ENCODE data around the gene ODAD4.

Gene ODAD4

DNA sequence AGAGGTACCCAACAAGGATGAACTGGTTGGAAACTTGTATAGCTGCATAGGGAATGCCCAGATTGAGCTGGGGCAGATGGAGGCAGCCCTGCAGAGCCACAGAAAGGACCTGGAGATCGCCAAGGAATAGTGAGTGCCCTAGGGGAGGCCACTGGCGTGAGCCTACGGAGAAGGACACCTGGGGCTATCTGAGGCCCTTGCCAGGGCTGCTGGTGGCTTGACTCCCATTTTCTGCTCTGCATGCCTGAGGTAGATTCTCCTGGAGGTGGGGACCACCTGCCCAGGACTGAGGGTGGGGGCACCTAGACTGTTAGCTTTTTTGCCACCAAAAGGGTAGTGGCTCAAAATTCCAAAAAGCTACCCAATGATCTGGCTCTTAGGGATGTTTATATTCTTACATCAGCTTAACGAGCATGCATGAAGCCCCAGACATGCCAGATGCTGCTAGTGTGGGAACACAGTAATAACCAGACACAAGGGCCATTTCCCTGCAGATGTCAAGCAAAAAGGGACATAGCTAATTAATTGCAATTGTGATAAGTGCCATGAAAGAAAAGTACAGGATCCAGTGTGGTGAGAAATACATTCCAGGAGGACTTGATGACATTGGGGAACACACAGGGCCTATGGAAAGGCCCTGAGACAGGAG lies 8.8 kb downstream of the ODAD4 start:
- Histone ChIP-seq H3K79me2 (ENCODE audit: insufficient read depth, low read length) (no peaks in the 10 kb centered on the region), H3K9me3 (ENCODE audit: insufficient read depth, low read length) (no peaks in the 10 kb centered on the region), H3F3A (ENCODE audit: insufficient read depth) (no peaks in the 10 kb centered on the region), H3K27me3 (ENCODE audit: low read length) (no peaks in the 10 kb centered on the region), H3K27ac (ENCODE audit: low read depth, low read length) (no peak overlapping the region), H3K9ac (ENCODE audit: low read length) (no peak overlapping the region), H4K20me1 (ENCODE audit: low read depth, low read length) (no peaks in the 10 kb centered on the region), H3K4me2 (ENCODE audit: low read depth, low read length, poor library complexity, severe bottlenecking) (no peak overlapping the region), H3K36me3 (ENCODE audit: low read length) (no peaks in the 10 kb centered on the region), H3K4me3 (ENCODE audit: insufficient read depth, low read length, poor library complexity, severe bottlenecking) (no peak overlapping the region), H2AFZ (ENCODE audit: low read depth, low read length, severe bottlenecking) (no peak overlapping the region), H3K9me2 (replicated peaks; ENCODE audit: insufficient read depth, low read length) (no peaks in the 10 kb centered on the region)
- TF ChIP-seq, protein P1, sequence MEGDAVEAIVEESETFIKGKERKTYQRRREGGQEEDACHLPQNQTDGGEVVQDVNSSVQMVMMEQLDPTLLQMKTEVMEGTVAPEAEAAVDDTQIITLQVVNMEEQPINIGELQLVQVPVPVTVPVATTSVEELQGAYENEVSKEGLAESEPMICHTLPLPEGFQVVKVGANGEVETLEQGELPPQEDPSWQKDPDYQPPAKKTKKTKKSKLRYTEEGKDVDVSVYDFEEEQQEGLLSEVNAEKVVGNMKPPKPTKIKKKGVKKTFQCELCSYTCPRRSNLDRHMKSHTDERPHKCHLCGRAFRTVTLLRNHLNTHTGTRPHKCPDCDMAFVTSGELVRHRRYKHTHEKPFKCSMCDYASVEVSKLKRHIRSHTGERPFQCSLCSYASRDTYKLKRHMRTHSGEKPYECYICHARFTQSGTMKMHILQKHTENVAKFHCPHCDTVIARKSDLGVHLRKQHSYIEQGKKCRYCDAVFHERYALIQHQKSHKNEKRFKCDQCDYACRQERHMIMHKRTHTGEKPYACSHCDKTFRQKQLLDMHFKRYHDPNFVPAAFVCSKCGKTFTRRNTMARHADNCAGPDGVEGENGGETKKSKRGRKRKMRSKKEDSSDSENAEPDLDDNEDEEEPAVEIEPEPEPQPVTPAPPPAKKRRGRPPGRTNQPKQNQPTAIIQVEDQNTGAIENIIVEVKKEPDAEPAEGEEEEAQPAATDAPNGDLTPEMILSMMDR (IDR thresholded peaks at IDR 0.05; ENCODE audit: insufficient read depth, low read length, poor library complexity, severe bottlenecking): no peak
- no peak for TF ChIP-seq EZH2phosphoT487 (conservative IDR thresholded peaks at IDR 0.05; ENCODE audit: low read length)

DNA sequence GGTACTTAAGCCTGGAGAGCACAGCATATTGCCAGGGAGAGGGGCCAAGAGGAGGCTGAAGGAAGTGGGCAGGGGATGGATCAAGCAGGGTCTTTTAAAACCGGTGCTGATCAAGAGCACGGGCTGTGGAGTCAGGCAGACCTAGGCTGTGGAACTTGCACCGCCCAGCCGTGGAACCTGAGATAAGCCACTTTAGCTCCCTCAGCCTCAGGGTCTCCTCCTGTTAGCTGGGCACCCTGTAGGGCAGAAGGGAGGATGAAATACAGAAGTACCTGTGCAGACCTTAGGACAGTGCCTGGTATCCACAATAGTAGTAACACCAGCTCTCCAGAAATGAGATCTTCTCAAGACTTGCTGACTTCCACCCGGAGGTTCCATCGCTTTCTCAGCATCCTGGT lies 9.3 kb downstream of the ODAD4 start:
- Histone ChIP-seq H2AFZ (ENCODE audit: low read depth, low read length, severe bottlenecking) (no peak overlapping the region), H4K20me1 (ENCODE audit: low read depth, low read length) (no peaks in the 10 kb centered on the region), H3K27ac (ENCODE audit: low read depth, low read length) (no peak overlapping the region), H3F3A (ENCODE audit: insufficient read depth) (no peaks in the 10 kb centered on the region), H3K9ac (ENCODE audit: low read length) (no peak overlapping the region), H3K4me3 (ENCODE audit: insufficient read depth, low read length, poor library complexity, severe bottlenecking) (no peak overlapping the region), H3K36me3 (ENCODE audit: low read length) (no peaks in the 10 kb centered on the region), H3K79me2 (ENCODE audit: insufficient read depth, low read length) (no peaks in the 10 kb centered on the region), H3K9me2 (replicated peaks; ENCODE audit: insufficient read depth, low read length) (no peaks in the 10 kb centered on the region), H3K4me2 (ENCODE audit: low read depth, low read length, poor library complexity, severe bottlenecking) (no peak overlapping the region), H3K27me3 (ENCODE audit: low read length) (no peaks in the 10 kb centered on the region), H3K9me3 (ENCODE audit: insufficient read depth, low read length) (no peaks in the 10 kb centered on the region)
- TF ChIP-seq, protein P1 (IDR thresholded peaks at IDR 0.05; ENCODE audit: insufficient read depth, low read length, poor library complexity, severe bottlenecking): no peak
- no peak for TF ChIP-seq EZH2phosphoT487 (conservative IDR thresholded peaks at IDR 0.05; ENCODE audit: low read length)

DNA sequence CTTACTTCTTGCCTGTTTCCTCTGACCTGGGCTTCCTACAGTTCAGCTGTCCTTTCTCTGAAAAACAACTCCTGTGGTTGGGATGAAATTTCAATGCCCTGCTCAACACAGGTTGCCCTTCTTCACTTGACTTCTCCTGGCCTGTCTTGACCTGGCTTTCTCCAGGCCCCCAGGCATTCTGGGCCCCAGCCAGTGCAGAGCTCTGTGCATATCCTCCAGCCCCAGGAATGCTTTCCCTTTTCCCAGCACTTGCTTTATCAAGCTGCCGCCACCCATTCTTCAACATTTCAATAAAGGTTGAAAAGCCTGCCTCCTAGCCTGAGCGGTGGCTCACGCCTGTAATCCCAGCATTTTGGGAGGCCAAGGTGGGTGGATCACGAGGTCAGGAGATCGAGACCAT lies 10.8 kb downstream of the ODAD4 start:
- H3K4me3 ChIP-seq (ENCODE audit: insufficient read depth, low read length, poor library complexity, severe bottlenecking): no peak overlapping the region
- no peak overlapping the region for H3K27ac ChIP-seq (ENCODE audit: low read depth, low read length)
- no peaks in the 10 kb centered on the region for H3K27me3 ChIP-seq (ENCODE audit: low read length)
- H3K4me2 ChIP-seq (ENCODE audit: low read depth, low read length, poor library complexity, severe bottlenecking): no peak overlapping the region
- no peak overlapping the region for H2AFZ ChIP-seq (ENCODE audit: low read depth, low read length, severe bottlenecking)
- H3K9me2 ChIP-seq (replicated peaks; ENCODE audit: insufficient read depth, low read length): no peaks in the 10 kb centered on the region
- no peaks in the 10 kb centered on the region for H3F3A ChIP-seq (ENCODE audit: insufficient read depth)
- no peaks in the 10 kb centered on the region for H4K20me1 ChIP-seq (ENCODE audit: low read depth, low read length)
- TF ChIP-seq, protein P1 (IDR thresholded peaks at IDR 0.05; ENCODE audit: insufficient read depth, low read length, poor library complexity, severe bottlenecking): no peak
- no peak for TF ChIP-seq EZH2phosphoT487 (conservative IDR thresholded peaks at IDR 0.05; ENCODE audit: low read length)
- H3K79me2 ChIP-seq (ENCODE audit: insufficient read depth, low read length): no peaks in the 10 kb centered on the region
- no peaks in the 10 kb centered on the region for H3K9me3 ChIP-seq (ENCODE audit: insufficient read depth, low read length)
- no peaks in the 10 kb centered on the region for H3K36me3 ChIP-seq (ENCODE audit: low read length)
- H3K9ac ChIP-seq (ENCODE audit: low read length): no peak overlapping the region

Measured in SU-DHL-6 (cell line).